ENCODE measurements around the gene ZFAND6.

Gene ZFAND6

DNA sequence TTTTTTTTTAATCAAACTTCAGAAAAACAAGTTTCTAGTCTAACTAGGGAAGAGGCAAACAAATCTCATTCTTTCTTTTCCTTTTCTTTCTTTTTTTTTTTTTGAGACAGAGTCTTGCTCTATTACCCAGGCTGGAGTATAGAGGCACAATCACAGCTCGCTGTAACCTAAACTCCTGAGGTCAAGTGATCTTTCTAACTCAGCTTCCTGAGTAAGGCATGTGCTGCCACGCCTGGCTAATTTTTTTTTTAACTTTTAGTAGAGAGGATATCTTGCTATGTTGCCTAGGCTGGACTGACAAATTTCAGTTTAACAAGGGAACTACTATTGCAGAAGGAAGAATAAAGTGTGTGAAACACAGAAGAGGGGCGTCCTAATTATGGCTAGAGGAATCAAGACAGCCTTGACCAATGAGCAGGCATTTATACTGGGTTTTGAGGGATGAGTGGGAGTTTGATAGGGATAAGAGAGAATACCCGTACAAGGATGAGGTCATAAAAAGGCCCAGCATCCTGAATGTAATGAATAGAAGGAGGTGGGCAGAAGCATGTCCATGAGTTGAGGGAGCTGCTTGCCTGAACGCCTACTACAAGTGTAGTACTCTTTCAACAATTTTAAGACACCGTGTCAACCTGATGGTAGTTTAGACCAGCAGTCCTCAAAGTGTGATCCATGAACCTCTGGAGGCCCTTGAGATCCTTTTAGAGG is 6.7 kb upstream of the ZFAND6 start:
- DNase-seq, result no peak

DNA sequence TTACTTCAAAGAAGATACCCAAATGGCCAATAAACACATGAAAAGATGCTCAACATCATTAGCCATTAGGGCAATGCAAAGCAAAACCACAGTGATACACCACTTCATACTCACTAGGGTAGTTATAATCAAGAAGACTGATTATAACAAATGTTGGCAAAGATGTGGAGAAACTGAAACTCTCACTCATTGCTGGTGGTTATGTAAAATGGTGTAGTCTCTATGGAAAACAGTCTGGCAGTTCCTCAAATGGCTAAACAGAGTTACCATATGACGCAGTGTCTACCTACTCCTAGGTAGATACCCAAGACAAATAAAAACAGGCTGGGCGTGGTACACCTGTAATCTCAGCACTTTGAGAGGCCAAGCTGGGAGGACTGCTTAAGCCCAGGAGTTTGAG is 3.5 kb upstream of the ZFAND6 start:
- no peak for DNase-seq

DNA sequence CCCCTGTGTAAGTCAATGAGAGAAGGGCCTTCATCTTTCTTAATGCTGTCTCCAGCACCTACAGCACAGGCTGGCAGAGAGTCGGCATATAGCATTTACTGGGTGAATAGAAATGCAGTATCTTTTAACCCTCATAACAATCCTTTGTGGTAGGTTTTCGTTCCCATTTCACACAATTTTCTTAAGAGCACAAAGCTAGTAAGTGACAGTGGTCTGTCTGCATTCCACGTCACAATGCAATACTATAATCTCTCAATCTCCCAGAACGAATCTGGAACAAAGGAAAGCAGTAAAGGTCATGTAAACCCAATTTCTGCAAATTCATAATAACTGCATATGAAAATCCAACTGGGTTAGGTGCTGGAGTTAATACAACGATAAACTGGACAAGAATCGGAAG is 1.4 kb upstream of the ZFAND6 start:
- DNase-seq, result no peak

DNA sequence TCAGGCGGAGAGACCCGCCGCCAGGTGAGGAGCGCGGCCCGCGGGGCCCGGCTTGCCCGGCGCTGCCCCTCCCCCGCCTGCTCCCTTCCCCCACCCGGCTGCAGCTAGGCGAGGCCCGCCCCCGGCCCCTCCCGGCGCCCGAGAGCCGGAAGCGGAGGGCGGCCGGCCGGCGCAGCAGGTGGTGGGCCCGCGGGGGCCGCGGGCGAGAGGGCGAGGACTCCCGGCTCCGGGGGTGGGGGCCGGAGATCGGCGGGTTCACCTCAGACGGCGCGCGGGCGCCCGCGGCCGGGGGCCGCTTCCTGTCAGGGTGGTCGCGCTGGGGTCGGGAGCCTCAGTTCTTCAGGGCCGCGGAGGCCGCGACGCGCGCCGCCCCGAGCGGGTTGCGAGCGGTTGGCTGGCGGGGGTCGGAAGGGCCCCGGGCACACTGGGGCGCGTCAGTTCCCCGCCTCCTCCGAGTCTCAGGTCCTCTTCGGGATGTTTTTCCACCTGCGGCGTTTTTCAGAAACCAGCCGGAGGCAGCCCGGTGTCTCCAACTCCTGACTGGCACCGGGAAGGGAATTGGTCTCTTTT is 395 bp downstream of the ZFAND6 start:
- DNase-seq, result no peak

DNA sequence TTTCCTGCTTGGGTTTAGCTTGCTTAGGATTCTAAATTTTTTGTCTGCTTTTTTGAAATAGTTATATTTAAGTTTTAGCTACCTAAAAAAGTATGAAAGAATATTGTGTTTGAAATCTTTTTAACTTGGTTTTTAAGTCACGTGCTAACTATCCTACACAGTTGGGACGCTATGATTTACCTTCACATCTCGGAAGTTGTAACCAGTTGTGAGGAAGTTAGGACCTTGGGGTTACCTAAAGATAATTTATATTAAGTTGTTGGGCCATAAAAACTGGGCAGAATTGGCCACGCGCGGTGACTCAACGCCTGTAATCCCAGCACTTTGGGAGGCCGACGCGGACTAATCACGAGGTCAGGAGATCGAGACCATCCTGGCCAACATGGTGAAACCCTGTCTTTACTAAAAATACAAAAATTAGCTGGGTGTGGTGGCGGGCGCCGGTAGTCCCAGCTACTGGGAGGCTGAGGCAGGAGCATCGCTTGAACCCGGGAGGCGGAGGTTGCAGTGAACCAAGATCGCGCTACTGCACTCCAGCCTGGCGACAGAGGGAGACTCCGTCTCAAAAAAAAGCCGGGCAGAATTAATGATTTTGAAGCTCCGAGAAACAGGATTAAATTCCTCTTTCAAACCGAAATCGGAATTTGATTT is 1.0 kb downstream of the ZFAND6 start:
- no peak for DNase-seq

DNA sequence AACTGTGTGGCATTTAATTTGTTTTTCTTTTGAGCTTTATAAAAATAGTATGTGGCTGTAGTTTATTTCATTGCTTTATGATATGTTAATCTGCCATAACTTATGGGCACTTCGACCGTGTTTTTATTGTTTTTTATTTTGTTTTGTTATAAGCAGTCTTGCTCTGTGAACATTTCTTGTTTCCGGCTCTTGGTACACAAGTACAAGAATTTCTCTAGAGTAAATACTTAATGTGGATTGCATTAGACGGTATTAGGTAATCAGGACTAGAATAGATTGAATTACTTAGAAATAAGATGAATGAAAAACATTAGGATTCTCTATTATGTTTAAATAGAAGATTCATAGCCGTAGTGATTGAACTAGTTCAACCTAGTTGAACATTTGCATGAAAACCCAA is 2.1 kb downstream of the ZFAND6 start:
- no peak for DNase-seq

DNA sequence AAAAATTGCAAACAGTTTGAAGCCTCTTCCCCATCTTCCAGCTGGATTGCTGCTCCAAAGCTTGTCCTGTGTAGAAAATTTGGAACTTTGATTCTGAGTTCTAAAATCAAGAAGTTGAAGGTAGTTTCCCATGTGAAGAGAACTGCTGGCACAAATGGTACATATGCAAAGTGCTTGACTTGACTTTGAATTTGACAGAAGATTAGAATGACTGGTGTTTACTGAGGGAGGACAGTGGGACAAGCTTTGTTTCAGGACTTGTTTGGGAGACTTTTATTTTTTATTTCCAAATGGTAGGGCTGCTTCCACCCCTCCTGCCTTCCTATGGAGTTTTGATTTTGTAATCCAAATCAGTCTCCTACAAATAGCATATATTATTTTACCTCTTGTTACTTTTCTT is 7.4 kb downstream of the ZFAND6 start:
- no peak for DNase-seq

DNA sequence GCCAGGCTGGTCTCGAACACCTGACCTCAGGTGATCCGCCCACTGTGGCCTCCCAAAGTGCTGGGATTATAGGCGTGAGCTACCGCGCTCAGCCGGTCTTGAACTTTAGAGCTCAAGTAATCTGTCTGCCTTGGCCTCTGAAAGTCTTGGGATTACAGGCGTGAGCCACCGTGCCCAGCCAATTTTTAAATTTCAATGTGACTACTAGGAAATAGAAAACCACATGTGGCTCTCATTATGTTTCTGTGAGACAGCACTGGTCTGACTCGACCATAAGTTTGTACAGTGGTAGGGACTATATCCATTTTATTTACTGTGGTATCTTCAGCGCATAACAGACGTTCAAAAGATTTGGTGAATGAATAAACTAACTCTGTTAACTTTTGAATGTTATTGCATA is 9.1 kb downstream of the ZFAND6 start:
- no peak for DNase-seq

DNA sequence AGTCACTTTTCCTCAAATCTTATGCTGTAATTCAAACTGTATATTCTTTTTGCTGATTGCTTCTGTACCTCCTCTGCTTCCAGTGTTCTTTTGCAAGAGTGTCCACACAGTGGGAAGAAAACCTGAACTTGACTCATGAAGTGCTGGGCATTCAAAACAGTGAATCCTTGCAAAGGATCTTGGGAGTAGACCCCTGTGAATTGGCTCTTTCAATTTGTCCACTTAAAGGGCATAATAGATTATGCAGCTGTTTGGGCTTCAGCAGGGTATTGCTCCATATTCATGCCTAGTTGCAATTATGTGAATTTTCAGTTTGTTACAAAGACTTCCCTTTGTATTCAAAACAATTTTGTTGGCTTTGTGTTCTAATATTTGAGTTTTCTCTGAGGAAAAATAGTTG is 11.4 kb downstream of the ZFAND6 start:
- no peak for DNase-seq

DNA sequence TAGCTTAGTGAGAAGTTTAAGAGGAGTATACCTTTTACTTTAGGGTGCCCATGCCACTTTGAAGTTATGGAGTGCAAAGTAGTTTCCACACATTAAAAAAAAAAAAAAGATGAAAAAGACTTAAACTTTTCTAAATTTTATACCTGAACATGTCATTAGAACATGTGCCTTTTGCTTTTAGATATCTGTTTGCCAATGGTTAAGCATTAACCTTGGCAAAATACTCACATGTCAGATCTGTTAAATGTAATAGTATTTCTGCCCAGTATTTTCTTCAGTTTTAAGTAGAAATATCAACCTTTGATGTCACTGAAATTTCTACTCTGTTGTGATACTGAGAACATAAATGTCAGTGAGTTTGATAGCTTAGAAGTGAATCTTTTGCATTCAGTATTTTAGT is 12.2 kb downstream of the ZFAND6 start:
- no peak for DNase-seq

DNA sequence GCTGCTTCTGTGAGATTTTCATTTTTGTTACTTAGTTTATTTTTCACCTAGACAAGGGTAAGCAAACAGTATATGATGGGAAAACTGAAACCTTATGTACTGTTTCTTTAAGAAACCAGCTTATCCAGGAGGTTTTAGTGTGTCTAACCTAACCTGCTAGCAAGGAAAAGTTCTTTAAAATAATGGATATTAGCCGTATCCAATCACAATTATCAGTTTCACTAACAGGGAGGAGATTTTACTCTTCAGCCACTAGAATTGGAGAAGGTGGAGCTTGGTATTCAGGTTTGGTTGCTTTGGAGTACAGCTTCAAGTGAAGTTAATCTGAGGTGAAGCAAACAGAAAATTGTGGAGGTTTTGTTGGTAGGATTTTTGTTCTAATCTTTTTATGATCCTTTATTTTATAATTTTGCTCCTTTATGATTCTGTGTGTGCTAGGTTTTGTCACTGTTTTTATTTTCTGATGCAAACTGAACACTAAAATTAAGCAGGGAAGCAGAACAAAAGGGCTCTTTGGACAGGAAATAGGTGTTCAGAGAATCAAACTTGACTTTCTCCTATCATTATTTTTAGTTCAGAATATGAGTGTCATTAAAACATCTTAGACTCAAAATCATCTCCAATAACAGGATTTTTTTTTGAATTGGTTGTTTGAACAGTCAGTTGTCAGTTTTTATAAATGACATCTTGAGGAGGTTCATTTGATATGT is 13.0 kb downstream of the ZFAND6 start:
- DNase-seq, result peak; percentile 88

DNA sequence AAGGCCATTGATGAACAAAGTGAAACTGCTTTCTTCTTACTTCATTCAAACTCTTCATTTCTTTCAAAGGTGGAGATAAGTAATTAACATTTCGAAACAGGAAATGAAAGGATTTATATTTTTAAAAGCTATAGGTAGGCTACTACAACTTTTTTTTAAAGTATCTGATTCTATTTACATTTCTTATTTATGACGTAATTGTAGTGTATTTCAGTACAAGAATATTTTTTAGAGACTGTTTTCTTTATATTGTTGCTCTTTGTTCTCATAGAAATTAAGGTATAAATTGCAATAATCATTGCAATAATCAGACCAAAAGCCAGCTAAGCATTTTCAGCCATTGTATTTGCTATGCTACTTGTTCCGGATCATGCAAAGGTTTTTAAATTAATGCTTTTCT is 13.7 kb downstream of the ZFAND6 start:
- no peak for DNase-seq

DNA sequence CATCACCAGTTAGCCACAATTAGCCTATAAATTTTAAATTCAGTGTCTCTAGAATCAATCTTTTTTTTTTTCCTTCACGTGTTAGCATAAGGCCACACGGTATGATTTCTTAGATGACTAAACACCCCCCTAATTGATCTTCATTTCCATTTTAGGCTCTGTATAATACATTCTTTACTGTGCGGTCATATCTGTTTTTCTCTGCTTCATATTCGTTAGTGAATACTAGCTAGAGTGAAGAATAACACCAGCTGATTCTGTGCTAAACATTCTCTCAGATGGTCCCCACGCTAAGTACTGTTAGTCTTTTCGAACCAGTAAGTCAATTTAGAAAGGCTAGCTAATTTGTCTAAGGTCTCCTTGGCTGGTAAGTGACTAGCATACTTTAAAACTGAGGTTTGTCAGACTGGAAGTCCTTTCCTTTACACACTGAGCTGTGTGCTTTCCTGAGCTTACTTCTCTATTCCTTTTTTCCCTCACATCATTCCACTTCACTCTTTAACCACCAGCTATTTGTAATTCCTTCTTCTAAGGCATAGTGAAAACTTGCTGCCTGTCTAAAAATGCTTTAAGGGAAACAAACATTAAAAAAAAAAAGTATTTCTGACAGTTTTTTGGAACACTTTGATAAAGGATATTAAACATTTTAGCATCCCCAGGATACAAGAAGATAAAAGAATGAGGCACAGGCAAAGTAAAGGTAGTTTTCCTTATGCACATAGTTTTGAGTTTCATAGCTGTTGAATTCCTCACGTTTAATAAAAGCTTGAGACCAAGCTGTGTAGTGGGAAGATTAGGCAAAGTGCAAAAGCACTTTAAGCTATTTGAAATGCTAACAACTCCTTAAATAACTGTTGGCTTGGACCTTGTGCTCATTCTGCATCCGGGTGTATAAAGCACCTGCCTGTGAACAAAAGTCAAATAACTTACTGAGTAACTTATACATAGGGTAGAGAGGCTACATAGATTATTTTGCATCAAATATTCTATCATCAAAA is 17.1 kb downstream of the ZFAND6 start:
- DNase-seq, result no peak

DNA sequence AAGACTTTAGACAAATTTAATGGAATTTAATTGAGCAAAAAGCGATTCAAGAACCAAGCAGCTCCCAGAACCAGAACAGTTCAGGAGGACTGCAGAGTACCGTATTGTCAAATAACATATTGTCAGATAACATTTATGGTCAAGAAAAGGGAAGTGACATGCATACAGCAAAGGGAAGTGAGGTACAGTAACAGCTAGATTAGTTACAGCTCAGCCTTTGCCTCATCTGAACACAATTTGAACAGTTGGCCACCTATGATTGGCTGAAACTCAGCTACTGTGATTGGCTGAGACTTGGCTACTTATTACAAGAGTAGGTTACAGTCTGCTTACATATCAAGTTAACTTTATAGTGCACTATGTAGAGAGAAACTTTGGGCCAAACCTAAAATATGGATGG is 21.9 kb downstream of the ZFAND6 start:
- DNase-seq, result no peak

DNA sequence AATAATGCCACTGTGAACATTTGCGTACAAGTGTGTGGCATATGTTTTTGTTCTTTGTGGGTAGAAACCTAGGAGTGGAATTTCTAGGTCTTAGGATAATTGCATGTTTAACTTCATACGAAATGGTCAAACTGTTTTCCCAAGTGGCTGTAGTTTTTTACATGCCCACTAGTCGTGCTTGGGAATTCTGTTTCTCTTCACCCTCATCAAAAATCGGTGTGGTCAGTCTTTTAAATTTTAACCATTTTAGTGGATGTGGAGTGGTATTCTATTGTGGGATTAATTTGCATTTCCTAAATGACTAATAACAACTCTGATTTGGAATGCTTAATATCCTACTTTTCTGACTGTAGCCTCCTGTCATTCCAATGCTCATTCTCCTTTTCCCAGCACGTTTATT is 27.6 kb downstream of the ZFAND6 start:
- no peak for DNase-seq

DNA sequence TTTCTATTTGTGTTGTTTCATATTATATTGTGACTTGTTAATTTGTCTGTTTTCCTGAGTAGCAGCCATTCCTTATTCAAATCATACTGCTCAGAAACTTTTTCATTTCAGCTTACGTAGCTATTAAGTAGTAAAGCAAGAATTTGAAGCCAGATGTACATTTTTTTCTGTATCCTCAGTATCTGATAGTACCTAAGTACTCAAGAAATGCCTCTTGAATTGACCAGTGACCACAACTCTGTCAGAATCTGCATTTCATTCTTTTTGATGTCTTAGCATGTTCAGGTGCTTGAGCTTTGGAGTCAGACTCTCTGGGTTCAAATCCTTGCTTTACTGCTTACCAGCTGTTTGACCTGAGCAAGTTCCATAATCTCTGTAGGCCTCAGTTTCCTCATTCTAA is 30.6 kb downstream of the ZFAND6 start:
- DNase-seq, result no peak

DNA sequence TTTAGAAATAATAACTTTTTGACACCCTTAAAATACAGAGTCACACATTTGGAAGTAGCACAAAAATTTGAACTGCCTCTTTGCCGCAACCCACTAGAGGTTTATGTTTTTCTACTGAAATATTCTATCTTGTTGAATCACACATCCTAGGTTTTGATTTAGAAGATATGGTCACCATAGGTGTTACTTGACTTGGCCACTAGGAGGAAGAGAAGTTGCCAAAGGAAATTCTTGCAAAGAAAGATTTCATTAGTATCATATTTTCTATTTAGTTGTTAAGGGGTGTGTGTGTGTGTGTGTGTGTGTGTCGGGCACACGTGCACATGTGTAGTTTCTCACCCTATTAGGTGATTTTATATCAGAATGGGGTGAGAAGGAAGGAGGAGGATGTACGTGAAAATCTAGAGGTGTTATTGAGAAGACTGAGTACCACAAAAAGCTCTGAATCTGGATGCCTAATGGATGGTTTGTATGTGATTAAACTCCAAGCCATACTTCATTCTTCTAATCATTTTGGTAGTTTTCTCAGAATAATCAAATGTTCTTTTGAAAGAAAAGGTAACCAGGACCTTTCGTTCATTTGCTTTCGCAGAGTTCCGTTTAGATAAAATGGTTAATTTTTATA is 31.5 kb downstream of the ZFAND6 start:
- no peak for DNase-seq

DNA sequence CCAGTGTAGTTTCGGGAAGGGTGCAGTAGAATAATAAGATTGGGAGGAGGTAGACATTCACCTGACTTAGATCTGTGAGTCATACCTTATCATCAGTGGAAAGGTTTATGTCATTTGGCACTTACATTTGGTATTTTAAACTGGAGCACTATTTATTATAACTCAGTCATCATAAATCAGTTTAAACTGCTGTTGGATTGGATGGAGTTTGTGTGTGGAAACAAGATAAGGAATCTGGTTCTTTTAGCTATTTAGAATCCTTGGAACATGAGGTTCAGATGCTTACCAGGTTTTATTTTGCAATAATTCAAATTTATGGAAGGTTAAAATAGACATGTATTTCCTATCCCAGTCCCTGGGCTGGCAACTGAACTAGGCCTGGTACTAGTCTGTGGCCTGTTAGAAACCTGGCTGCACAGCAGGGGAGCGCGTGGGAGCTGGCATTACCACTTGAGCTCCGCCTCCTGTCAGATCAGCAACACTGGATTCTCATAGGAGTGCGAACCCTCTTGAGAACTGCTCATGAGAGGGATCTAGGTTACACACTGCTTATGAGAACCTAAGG is 34.5 kb downstream of the ZFAND6 start:
- no peak for DNase-seq

DNA sequence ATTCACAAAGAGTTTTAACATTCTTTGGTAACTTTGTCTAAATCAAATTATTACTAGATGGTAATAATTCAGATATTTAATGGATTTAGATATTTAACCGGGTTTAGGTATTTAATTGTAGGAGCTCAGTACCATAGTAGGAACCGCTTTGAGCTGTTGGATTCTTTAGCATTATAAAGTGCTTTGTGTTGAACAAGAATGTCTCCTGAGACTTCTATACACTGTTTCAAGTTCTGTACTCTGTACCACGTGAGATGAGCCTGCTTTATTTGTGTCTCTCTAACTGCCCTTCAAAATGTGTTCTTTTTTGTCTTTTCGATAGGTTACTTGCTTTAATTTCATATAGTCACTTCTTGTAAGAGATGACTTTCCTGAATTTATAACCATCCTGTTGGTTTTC is 36.0 kb downstream of the ZFAND6 start:
- DNase-seq, result no peak

DNA sequence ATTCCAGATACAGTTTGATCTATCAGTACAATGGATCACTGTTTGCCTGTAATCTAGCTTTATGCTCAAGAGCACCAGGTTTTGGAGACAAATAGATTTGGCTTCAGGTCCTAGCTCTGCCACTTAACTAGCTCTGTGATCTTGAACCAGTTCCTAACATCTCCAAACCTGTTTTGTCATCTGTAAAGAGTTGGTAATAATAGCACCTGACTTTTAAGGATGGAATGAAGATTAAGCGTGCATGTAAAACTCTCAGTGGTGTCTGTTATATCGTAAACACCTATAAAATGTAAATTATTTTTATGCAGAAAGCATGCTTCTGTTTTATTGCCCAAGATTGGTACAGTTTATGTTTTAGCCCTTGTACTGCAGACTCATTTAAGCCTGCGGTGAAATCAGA is 36.5 kb downstream of the ZFAND6 start:
- no peak for DNase-seq

DNA sequence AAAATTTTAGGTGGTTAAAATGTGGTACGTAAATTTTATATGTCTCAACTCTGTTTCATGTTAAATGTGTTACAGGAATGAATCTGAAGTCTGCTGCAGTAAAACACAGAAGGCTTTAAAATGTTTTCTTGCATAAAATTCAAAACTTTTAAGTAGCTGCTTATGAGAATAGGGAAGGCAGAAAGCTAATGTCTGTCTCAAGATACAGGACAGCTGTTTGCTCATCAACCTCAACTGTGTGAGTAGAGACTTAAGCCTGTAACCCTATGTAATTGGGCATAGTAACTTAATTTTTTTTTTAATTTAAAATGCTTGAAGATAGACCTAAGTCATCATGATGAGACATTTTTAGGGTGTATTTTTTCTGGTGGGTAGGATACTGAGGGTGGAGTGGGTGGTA is 38.9 kb downstream of the ZFAND6 start:
- no peak for DNase-seq

DNA sequence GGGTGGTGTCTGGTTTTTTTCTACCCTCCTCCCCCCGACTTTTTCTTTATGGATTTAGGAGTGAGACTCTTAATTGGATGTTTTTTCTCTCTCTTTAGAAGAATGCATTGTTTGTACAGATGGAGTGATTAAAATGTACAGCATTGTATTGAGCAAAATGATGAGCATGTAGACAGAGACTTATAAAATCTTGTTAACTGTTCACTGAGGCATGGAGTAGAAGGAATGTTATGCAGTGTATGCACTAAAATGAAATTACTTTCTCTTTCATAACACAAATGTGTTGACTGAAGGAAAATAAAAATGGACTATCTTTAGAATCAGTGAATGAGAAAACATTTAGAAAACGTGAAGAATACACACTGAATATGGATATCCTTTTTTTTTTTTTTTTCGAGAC is 39.8 kb downstream of the ZFAND6 start:
- no peak for DNase-seq

Measured in NCI-H1694 treated with DMSO at 0.1 percent for 48 hours (cell line).